Gastroesophageal sphincter (tissue), 3 donors: ENCODE measurements around the gene GRXCR2.

Experiments used
- EP300 ChIP-seq: sonication (generic); formaldehyde crosslinking; IDR thresholded peaks from one replicate; pipeline ENCODE4 v1.6.1; 2017; ENCODE audit warnings: antibody characterized with exemption, mild to moderate bottlenecking
- POLR2A ChIP-seq, 2 donors: fragments of 450-650 bp; IDR thresholded peaks; one replicate each; pipeline ENCODE4 v1.6.1; 2017; ENCODE audit warnings: antibody characterized with exemption in 2 of 2, mild to moderate bottlenecking in 2 of 2, moderate library complexity in 1 of 2
- POLR2AphosphoS5 ChIP-seq: sonication (generic); formaldehyde crosslinking; IDR thresholded peaks from one replicate; pipeline ENCODE4 v1.6.1; 2017; ENCODE audit warnings: antibody characterized with exemption
- TF ChIP-seq, protein P1 (sequence below), 4 experiments: fragments of 200-600 bp in 2 of 4; fragments of 450-650 bp in 2 of 4; sonication (generic) in 1 of 4; IDR thresholded peaks; one replicate each; pipeline ENCODE4 v1.5.1; 2017 to 2019; ENCODE audit warnings: antibody characterized with exemption in 4 of 4, mild to moderate bottlenecking in 2 of 4, moderate library complexity in 2 of 4

DNA sequence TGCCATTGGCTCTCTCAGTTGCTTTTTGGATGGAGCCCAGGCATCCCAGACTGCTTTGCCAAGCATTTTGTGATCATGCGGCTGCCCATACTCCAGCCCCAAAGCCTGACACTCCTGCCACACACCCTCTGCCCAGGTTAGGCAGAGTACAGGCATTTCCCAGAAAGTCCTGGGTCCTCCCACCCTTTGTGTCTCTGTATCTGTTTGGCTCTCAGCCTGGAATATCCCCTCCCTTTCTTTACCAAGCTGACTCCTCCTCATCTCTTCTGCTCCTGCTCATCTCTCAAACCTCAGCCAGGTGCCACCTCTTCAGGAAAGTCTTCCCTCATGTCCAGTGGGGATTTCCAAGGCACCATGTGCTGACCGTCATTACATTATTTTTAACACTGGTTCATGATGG lies 49.2 kb upstream of the GRXCR2 start:
- TF ChIP-seq, protein P1, sequence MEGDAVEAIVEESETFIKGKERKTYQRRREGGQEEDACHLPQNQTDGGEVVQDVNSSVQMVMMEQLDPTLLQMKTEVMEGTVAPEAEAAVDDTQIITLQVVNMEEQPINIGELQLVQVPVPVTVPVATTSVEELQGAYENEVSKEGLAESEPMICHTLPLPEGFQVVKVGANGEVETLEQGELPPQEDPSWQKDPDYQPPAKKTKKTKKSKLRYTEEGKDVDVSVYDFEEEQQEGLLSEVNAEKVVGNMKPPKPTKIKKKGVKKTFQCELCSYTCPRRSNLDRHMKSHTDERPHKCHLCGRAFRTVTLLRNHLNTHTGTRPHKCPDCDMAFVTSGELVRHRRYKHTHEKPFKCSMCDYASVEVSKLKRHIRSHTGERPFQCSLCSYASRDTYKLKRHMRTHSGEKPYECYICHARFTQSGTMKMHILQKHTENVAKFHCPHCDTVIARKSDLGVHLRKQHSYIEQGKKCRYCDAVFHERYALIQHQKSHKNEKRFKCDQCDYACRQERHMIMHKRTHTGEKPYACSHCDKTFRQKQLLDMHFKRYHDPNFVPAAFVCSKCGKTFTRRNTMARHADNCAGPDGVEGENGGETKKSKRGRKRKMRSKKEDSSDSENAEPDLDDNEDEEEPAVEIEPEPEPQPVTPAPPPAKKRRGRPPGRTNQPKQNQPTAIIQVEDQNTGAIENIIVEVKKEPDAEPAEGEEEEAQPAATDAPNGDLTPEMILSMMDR (IDR thresholded peaks at IDR 0.05): no peak
- no peak for TF ChIP-seq POLR2AphosphoS5
- TF ChIP-seq POLR2A (IDR thresholded peaks at IDR 0.05): no peak
- TF ChIP-seq EP300: no peak
